Peyer's patch (tissue), 4 donors: ENCODE data around the gene ZCCHC14. TPM values are rescaled to one million over a fixed set of nuclear protein-coding genes. Genes with fewer than 3 reads are reported as not detected.

Experiments used
- DNase-seq, 3 donors: peaks; one replicate each; pipeline ENCODE4 v3.0.0-alpha.2; 2017 to 2019
- H3K27ac ChIP-seq, 4 donors: fragments of 200-600 bp; sonication (generic); one replicate each; pipeline ENCODE4 v1.5.1; 2016 to 2019
- H3K27me3 ChIP-seq, 2 donors: fragments of 200-600 bp; sonication (generic); one replicate each; pipeline ENCODE4 v1.5.1; 2019
- H3K36me3 ChIP-seq, 3 donors: fragments of 200-600 bp; sonication (generic); one replicate each; pipeline ENCODE4 v1.5.1; 2016 to 2019
- H3K4me1 ChIP-seq, 4 donors: fragments of 200-600 bp; sonication (generic); one replicate each; pipeline ENCODE4 v1.5.1; 2016 to 2019
- H3K4me3 ChIP-seq, 4 donors: fragments of 200-600 bp; sonication (generic); 1 replicate in 3 of 4; 2 replicates in 1 of 4; pipeline ENCODE4 v1.5.1; 2016 to 2019; ENCODE audit warnings: mild to moderate bottlenecking in 1 of 4
- H3K9me3 ChIP-seq, 4 donors: fragments of 200-600 bp; sonication (generic); one replicate each; pipeline ENCODE4 v1.5.1; 2016 to 2019; ENCODE audit warnings: mild to moderate bottlenecking in 1 of 4
- POLR2A ChIP-seq, 2 donors: fragments of 450-650 bp; IDR thresholded peaks; one replicate each; pipeline ENCODE4 v1.5.1; 2017; ENCODE audit warnings: antibody characterized with exemption in 2 of 2, mild to moderate bottlenecking in 2 of 2, moderate library complexity in 2 of 2
- total RNA-seq, 4 donors: library from RNA; depleted of rRNA; stranded (reverse); fragments of >200 nt; gene quantifications; one replicate each; pipeline ENCODE4 v1.1.0, GENCODE V29; 2016
- TF ChIP-seq, protein P1 (sequence below), 6 experiments: fragments of 450-650 bp in 4 of 6; fragments of 200-600 bp in 2 of 6; sonication (generic) in 1 of 6; IDR thresholded peaks; one replicate each; pipeline ENCODE4 v1.5.1; 2017 to 2019; ENCODE audit warnings: antibody characterized with exemption in 6 of 6, mild to moderate bottlenecking in 3 of 6, moderate library complexity in 1 of 6

ZCCHC14 gene
- total RNA-seq, 4 donors from 2014 or later, result 28.1 to 68.9 (median 55.9) TPM

DNA sequence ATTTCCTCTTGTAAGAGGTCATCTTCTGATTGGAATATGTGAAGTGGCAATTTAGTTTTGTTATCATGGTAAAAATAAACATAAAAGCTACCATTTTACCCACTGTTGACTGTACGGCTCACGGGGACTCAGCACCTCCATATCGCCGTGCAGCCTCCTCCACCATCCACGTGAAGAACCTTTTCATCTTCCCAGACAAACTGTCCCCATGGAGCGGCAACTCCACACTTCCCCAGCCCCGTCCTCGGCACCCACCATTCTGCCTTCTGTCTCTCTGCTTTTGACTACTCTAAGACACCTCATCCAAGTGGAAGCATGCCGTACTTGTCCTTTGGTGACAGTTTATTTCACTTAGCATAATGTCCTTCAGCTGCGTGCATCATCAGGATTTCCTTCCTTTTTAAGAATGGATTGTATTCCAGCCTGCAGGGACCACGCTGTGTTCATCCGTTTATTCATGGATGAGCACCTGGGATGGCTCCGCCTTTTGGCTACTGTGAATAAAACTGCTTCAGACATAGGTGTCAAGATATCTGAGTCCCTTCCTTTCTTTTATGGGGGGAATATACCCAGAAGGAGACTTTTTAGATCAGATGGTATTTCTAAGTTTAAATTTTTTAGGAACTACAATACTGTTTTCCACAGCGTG, 123.6 kb downstream of the ZCCHC14 start:
- Histone ChIP-seq H3K27ac (peak overlapping the region in 1 of 4 donors; percentile 14), H3K4me3 (no peak overlapping the region), H3K9me3 (no peaks in the 10 kb centered on the region), H3K27me3 (no peaks in the 10 kb centered on the region), H3K36me3 (peaks cover 0 to 20% (median 0%) of the 10 kb centered on the region in 3 donors), H3K4me1 (peaks cover 0 to 67% (median 7%) of the 10 kb centered on the region in 4 donors)
- TF ChIP-seq, protein P1, sequence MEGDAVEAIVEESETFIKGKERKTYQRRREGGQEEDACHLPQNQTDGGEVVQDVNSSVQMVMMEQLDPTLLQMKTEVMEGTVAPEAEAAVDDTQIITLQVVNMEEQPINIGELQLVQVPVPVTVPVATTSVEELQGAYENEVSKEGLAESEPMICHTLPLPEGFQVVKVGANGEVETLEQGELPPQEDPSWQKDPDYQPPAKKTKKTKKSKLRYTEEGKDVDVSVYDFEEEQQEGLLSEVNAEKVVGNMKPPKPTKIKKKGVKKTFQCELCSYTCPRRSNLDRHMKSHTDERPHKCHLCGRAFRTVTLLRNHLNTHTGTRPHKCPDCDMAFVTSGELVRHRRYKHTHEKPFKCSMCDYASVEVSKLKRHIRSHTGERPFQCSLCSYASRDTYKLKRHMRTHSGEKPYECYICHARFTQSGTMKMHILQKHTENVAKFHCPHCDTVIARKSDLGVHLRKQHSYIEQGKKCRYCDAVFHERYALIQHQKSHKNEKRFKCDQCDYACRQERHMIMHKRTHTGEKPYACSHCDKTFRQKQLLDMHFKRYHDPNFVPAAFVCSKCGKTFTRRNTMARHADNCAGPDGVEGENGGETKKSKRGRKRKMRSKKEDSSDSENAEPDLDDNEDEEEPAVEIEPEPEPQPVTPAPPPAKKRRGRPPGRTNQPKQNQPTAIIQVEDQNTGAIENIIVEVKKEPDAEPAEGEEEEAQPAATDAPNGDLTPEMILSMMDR (IDR thresholded peaks at IDR 0.05), result no peak
- TF ChIP-seq POLR2A (IDR thresholded peaks at IDR 0.05), result no peak
- DNase-seq, result no peak

- TF ChIP-seq, protein P1 (IDR thresholded peaks at IDR 0.05), result no peak
- TF ChIP-seq POLR2A (IDR thresholded peaks at IDR 0.05), result no peak
- no peak for DNase-seq
- no peaks in the 10 kb centered on the region for H3K27me3 ChIP-seq
- peaks cover 3 to 76% (median 7%) of the 10 kb centered on the region in 4 donors for H3K4me1 ChIP-seq
- H3K9me3 ChIP-seq, result no peaks in the 10 kb centered on the region
- peaks cover 0 to 16% (median 0%) of the 10 kb centered on the region in 3 donors for H3K36me3 ChIP-seq
- peak overlapping the region in 1 of 4 donors; percentile 14 for H3K27ac ChIP-seq
- no peak overlapping the region for H3K4me3 ChIP-seq
Measured at GRCh38 chr16:87368029-87368770, 124.6 kb downstream of the ZCCHC14 start.

DNA sequence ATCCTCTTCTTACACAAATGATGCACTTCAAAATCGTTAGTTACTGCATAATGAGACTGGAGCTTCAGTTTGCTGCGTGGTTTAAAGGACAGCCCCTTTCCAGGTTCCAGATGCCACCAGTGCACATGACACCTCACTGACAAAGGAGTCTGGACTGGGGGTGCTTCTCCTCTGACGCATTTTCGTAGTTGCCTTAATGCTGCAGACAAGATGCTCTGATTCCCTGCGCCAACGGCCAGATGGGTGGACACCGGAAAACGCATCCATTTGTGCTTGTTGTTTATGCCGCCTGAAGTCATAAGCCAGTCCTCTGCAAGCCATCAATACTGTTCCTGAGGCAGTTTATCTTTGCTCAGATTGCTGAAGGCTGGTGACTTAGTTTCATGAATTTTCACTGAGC, 125.3 kb downstream of the ZCCHC14 start:
- Histone ChIP-seq H3K9me3 (no peaks in the 10 kb centered on the region), H3K27me3 (no peaks in the 10 kb centered on the region), H3K4me1 (peaks cover 3 to 76% (median 7%) of the 10 kb centered on the region in 4 donors), H3K36me3 (peaks cover 0 to 14% (median 0%) of the 10 kb centered on the region in 3 donors), H3K27ac (no peak overlapping the region), H3K4me3 (no peak overlapping the region)
- DNase-seq, result no peak
- TF ChIP-seq, protein P1 (IDR thresholded peaks at IDR 0.05), result no peak
- TF ChIP-seq POLR2A (IDR thresholded peaks at IDR 0.05), result no peak

DNA sequence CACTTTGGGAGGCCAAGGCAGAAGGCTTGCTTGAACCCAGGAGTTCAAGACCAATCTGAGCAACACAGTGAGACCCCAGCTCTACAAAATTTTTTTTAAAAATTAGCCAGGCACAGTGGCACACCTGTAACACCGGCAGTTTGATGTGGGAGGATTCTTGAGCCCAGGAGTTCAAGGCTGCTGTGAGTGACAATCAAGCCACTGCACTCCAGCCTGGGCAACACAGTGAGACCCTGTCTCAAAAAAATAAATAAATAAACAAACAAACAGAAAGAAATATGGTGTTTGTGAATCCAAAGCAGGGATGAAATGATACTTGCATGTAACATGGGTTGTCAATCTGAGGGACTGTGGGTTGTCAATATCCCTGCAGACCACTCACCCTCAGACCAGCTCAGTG, 125.9 kb downstream of the ZCCHC14 start:
- DNase-seq, result no peak
- H3K27ac ChIP-seq, result no peak overlapping the region
- H3K27me3 ChIP-seq, result no peaks in the 10 kb centered on the region
- H3K4me1 ChIP-seq, result peaks cover 3 to 75% (median 7%) of the 10 kb centered on the region in 4 donors
- no peaks in the 10 kb centered on the region for H3K9me3 ChIP-seq
- no peak for TF ChIP-seq POLR2A (IDR thresholded peaks at IDR 0.05)
- TF ChIP-seq, protein P1 (IDR thresholded peaks at IDR 0.05), result no peak
- peaks cover 0 to 18% (median 0%) of the 10 kb centered on the region in 3 donors for H3K36me3 ChIP-seq
- H3K4me3 ChIP-seq, result no peak overlapping the region

DNA sequence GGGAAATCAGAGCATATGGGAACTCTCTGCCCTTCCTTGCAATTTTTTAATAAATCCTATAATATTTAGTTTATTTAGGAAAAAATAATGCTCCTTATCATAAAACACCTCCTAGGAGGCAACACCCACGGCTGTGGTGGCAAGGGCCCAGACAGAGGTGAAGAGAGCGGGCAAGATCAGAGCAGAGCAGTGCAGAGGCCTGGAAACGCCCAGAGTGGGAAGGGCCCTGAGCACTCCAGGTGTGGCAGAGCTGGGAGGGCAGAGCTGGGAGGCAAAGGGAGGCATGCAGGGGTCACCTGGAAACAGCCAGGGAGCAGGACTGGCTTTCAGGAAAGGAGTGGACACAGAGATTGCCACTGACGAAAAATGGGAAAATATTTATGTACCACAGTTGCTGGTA, 126.5 kb downstream of the ZCCHC14 start:
- Histone ChIP-seq H3K4me1 (peaks cover 3 to 69% (median 7%) of the 10 kb centered on the region in 4 donors), H3K27me3 (no peaks in the 10 kb centered on the region), H3K9me3 (no peaks in the 10 kb centered on the region), H3K4me3 (no peak overlapping the region), H3K27ac (peak overlapping the region in 2 of 4 donors; percentile 1 to 14), H3K36me3 (peaks cover 0 to 25% (median 0%) of the 10 kb centered on the region in 3 donors)
- peak in 2 of 3 donors; percentile 70 to 77 for DNase-seq
- no peak for TF ChIP-seq POLR2A (IDR thresholded peaks at IDR 0.05)
- TF ChIP-seq, protein P1 (IDR thresholded peaks at IDR 0.05), result no peak
